HEK293 (cell line): Measurements from ENCODE around the gene TMEM123.

Experiments used
- CTCF ChIA-PET: fragments of 350-600 bp; formaldehyde crosslinking; extraction: SDS; loops from one replicate; lab custom pipeline; 2021; ENCODE audit warnings: antibody characterized with exemption; lab: Yijun Ruan, JAX
- POLR2A ChIA-PET: fragments of 300-600 bp; formaldehyde crosslinking; extraction: SDS; loops from one replicate; lab custom pipeline; 2020; ENCODE audit warnings: antibody characterized with exemption, inconsistent platforms; lab: Yijun Ruan, JAX
- H3K27ac ChIP-seq: fragments of 200-500 bp; sonication (Bioruptor generic); 2 replicates; pipeline ENCODE4 v1.5.1; 2014; ENCODE audit warnings: low read depth, low read length, control low read depth, inconsistent platforms; ENCODE audit errors: extremely low read depth
- H3K36me3 ChIP-seq, 2 experiments: fragments of 200-500 bp in 1 of 2; sonication (Bioruptor generic) in 1 of 2; 1 replicate in 1 of 2; 2 replicates in 1 of 2; pipeline ENCODE4 v1.5.1; 2014 to 2017; ENCODE audit warnings: inconsistent platforms in 2 of 2, low read length in 2 of 2; ENCODE audit not compliant: control insufficient read depth in 2 of 2, insufficient read depth in 1 of 2
- H3K4me1 ChIP-seq: fragments of 200-500 bp; sonication (Bioruptor generic); 2 replicates; pipeline ENCODE4 v1.5.1; 2014; ENCODE audit warnings: mild to moderate bottlenecking, low read length, inconsistent platforms; ENCODE audit not compliant: control insufficient read depth, insufficient read depth
- H3K4me3 ChIP-seq: 2 replicates; pipeline ENCODE4 v1.5.1; 2011; ENCODE audit warnings: low read depth, mild to moderate bottlenecking, control low read depth, low read length, moderate library complexity
- H3K9me3 ChIP-seq: fragments of 200-500 bp; sonication (Bioruptor generic); 2 replicates; pipeline ENCODE4 v1.5.1; 2014; ENCODE audit warnings: low read depth, low read length, inconsistent platforms; ENCODE audit not compliant: control insufficient read depth, insufficient read depth
- EGR2 ChIP-seq: fragments of 450-650 bp; formaldehyde crosslinking; IDR thresholded peaks from 2 replicates; pipeline ENCODE4 v1.5.1; 2016; ENCODE audit warnings: low read depth, missing biosample characterization, missing genetic modification characterization
- IKZF3 ChIP-seq: fragments of 450-650 bp; IDR thresholded peaks from 2 replicates; pipeline ENCODE4 v1.5.0; 2018; ENCODE audit warnings: missing biosample characterization, mild to moderate bottlenecking, missing genetic modification characterization, moderate library complexity
- KLF9 ChIP-seq: fragments of 450-650 bp; formaldehyde crosslinking; IDR thresholded peaks from 2 replicates; pipeline ENCODE4 v1.5.1; 2016; ENCODE audit warnings: missing biosample characterization, missing genetic modification characterization, low read depth
- TRIM28 ChIP-seq: IDR thresholded peaks from 2 replicates; pipeline ENCODE4 v1.6.1; 2011; ENCODE audit warnings: low read length, control low read depth, borderline replicate concordance
- ZNF121 ChIP-seq: fragments of 450-650 bp; formaldehyde crosslinking; IDR thresholded peaks from 2 replicates; pipeline ENCODE4 v1.5.1; 2016; ENCODE audit warnings: missing biosample characterization, missing genetic modification characterization
- ZNF132 ChIP-seq: fragments of 450-650 bp; formaldehyde crosslinking; IDR thresholded peaks from 2 replicates; pipeline ENCODE4 v1.5.1; 2017; ENCODE audit warnings: missing biosample characterization, missing genetic modification characterization, borderline replicate concordance
- ZNF155 ChIP-seq: fragments of 450-650 bp; formaldehyde crosslinking; IDR thresholded peaks from 2 replicates; pipeline ENCODE4 v1.5.1; 2016; ENCODE audit warnings: missing biosample characterization, missing genetic modification characterization
- ZNF707 ChIP-seq: fragments of 450-650 bp; formaldehyde crosslinking; IDR thresholded peaks from 2 replicates; pipeline ENCODE4 v1.5.1; 2016; ENCODE audit warnings: missing biosample characterization, missing genetic modification characterization
- ZNF785 ChIP-seq: fragments of 450-650 bp; formaldehyde crosslinking; IDR thresholded peaks from 2 replicates; pipeline ENCODE4 v1.5.1; 2016; ENCODE audit warnings: missing biosample characterization, missing genetic modification characterization
- TF ChIP-seq, protein P1 (sequence below): fragments of 450-650 bp; formaldehyde crosslinking; conservative IDR thresholded peaks from 2 replicates; pipeline ENCODE4 v1.5.1; 2016; ENCODE audit warnings: low read depth, missing biosample characterization, missing genetic modification characterization
- TF ChIP-seq, protein P2 (sequence below): fragments of 450-650 bp; formaldehyde crosslinking; IDR thresholded peaks from 2 replicates; pipeline ENCODE4 v1.5.1; 2016; ENCODE audit warnings: missing biosample characterization, missing genetic modification characterization
- TF ChIP-seq, protein P3 (sequence below): IDR thresholded peaks from 2 replicates; pipeline ENCODE4 v1.6.1; 2011; ENCODE audit warnings: mild to moderate bottlenecking, low read depth, low read length, borderline replicate concordance
- TF ChIP-seq, protein P4 (sequence below): fragments of 450-650 bp; formaldehyde crosslinking; IDR thresholded peaks from 2 replicates; pipeline ENCODE4 v1.5.1; 2016; ENCODE audit warnings: missing biosample characterization, missing genetic modification characterization
- TF ChIP-seq, protein P5 (sequence below): fragments of 450-650 bp; formaldehyde crosslinking; IDR thresholded peaks from 2 replicates; pipeline ENCODE4 v1.5.1; 2016; ENCODE audit warnings: missing biosample characterization, missing genetic modification characterization, borderline replicate concordance

TMEM123 gene

DNA sequence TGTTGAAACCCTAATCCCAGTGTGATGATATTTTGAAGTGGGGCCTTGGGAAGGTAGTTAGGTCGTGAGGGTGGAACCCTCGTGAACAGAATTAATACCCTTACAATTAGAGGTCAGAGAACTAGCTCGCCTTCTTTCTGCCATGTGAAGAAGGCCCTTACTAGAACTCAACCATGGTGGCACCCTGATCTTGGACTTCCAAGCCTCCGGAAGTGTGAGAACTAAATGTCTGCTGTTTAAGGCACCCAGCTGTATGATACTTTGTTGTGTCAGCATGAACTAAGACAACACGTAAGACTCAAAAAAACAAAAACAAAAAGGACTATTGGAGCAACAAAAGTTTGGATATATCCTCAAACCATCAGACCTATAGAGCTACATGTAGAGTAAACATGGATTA lies 52.0 kb downstream of the TMEM123 start:
- Histone ChIP-seq H3K4me1 (no peaks in the 10 kb centered on the region), H3K36me3 (peaks cover 4 to 69% of the 10 kb centered on the region in 2 experiments; a peak in 2 of 3 replicates), H3K9me3 (no peaks in the 10 kb centered on the region), H3K27ac (no peak overlapping the region), H3K4me3 (no peak overlapping the region)
- POLR2A ChIA-PET: no interaction called here
- TF ChIP-seq, protein P1, sequence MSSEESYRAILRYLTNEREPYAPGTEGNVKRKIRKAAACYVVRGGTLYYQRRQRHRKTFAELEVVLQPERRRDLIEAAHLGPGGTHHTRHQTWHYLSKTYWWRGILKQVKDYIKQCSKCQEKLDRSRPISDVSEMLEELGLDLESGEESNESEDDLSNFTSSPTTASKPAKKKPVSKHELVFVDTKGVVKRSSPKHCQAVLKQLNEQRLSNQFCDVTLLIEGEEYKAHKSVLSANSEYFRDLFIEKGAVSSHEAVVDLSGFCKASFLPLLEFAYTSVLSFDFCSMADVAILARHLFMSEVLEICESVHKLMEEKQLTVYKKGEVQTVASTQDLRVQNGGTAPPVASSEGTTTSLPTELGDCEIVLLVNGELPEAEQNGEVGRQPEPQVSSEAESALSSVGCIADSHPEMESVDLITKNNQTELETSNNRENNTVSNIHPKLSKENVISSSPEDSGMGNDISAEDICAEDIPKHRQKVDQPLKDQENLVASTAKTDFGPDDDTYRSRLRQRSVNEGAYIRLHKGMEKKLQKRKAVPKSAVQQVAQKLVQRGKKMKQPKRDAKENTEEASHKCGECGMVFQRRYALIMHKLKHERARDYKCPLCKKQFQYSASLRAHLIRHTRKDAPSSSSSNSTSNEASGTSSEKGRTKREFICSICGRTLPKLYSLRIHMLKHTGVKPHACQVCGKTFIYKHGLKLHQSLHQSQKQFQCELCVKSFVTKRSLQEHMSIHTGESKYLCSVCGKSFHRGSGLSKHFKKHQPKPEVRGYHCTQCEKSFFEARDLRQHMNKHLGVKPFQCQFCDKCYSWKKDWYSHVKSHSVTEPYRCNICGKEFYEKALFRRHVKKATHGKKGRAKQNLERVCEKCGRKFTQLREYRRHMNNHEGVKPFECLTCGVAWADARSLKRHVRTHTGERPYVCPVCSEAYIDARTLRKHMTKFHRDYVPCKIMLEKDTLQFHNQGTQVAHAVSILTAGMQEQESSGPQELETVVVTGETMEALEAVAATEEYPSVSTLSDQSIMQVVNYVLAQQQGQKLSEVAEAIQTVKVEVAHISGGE: no peak
- TF ChIP-seq KLF9 (tag by site-specific recombination) (no peak), TRIM28 (no peak), ZNF785 (no peak), ZNF707 (tag by site-specific recombination) (no peak), ZNF155 (tag by site-specific recombination) (no peak), IKZF3 (tag by site-specific recombination) (no peak), ZNF132 (tag by site-specific recombination) (no peak), EGR2 (no peak), ZNF121 (no peak)
- TF ChIP-seq, protein P2, sequence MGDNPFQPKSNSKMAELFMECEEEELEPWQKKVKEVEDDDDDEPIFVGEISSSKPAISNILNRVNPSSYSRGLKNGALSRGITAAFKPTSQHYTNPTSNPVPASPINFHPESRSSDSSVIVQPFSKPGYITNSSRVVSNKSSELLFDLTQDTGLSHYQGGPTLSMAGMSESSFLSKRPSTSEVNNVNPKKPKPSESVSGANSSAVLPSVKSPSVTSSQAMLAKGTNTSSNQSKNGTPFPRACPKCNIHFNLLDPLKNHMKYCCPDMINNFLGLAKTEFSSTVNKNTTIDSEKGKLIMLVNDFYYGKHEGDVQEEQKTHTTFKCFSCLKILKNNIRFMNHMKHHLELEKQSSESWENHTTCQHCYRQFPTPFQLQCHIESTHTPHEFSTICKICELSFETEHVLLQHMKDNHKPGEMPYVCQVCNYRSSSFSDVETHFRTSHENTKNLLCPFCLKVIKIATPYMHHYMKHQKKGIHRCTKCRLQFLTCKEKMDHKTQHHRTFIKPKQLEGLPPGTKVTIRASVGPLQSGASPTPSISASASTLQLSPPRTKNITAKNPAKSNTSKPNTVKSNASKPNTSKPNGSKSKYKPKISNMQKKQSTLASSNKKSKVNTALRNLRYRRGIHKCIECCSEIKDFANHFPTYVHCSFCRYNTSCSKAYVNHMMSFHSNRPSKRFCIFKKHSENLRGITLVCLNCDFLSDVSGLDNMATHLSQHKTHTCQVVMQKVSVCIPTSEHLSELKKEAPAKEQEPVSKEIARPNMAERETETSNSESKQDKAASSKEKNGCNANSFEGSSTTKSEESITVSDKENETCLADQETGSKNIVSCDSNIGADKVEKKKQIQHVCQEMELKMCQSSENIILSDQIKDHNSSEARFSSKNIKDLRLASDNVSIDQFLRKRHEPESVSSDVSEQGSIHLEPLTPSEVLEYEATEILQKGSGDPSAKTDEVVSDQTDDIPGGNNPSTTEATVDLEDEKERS (tag by site-specific recombination): no peak
- TF ChIP-seq, protein P3, sequence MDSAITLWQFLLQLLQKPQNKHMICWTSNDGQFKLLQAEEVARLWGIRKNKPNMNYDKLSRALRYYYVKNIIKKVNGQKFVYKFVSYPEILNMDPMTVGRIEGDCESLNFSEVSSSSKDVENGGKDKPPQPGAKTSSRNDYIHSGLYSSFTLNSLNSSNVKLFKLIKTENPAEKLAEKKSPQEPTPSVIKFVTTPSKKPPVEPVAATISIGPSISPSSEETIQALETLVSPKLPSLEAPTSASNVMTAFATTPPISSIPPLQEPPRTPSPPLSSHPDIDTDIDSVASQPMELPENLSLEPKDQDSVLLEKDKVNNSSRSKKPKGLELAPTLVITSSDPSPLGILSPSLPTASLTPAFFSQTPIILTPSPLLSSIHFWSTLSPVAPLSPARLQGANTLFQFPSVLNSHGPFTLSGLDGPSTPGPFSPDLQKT: no peak
- TF ChIP-seq, protein P4, sequence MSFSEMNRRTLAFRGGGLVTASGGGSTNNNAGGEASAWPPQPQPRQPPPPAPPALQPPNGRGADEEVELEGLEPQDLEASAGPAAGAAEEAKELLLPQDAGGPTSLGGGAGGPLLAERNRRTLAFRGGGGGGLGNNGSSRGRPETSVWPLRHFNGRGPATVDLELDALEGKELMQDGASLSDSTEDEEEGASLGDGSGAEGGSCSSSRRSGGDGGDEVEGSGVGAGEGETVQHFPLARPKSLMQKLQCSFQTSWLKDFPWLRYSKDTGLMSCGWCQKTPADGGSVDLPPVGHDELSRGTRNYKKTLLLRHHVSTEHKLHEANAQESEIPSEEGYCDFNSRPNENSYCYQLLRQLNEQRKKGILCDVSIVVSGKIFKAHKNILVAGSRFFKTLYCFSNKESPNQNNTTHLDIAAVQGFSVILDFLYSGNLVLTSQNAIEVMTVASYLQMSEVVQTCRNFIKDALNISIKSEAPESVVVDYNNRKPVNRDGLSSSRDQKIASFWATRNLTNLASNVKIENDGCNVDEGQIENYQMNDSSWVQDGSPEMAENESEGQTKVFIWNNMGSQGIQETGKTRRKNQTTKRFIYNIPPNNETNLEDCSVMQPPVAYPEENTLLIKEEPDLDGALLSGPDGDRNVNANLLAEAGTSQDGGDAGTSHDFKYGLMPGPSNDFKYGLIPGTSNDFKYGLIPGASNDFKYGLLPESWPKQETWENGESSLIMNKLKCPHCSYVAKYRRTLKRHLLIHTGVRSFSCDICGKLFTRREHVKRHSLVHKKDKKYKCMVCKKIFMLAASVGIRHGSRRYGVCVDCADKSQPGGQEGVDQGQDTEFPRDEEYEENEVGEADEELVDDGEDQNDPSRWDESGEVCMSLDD: no peak
- TF ChIP-seq, protein P5, sequence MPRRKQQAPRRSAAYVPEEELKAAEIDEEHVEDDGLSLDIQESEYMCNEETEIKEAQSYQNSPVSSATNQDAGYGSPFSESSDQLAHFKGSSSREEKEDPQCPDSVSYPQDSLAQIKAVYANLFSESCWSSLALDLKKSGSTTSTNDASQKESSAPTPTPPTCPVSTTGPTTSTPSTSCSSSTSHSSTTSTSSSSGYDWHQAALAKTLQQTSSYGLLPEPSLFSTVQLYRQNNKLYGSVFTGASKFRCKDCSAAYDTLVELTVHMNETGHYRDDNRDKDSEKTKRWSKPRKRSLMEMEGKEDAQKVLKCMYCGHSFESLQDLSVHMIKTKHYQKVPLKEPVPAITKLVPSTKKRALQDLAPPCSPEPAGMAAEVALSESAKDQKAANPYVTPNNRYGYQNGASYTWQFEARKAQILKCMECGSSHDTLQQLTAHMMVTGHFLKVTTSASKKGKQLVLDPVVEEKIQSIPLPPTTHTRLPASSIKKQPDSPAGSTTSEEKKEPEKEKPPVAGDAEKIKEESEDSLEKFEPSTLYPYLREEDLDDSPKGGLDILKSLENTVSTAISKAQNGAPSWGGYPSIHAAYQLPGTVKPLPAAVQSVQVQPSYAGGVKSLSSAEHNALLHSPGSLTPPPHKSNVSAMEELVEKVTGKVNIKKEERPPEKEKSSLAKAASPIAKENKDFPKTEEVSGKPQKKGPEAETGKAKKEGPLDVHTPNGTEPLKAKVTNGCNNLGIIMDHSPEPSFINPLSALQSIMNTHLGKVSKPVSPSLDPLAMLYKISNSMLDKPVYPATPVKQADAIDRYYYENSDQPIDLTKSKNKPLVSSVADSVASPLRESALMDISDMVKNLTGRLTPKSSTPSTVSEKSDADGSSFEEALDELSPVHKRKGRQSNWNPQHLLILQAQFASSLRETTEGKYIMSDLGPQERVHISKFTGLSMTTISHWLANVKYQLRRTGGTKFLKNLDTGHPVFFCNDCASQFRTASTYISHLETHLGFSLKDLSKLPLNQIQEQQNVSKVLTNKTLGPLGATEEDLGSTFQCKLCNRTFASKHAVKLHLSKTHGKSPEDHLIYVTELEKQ (tag by site-specific recombination): no peak
- CTCF ChIA-PET: interaction anchor here (1.1 to 7.0 kb wide), 3 partner anchors 10 to 112 kb away, joined by 3 to 32 read pairs (median 4); no protein-coding TSS in a partner anchor
